ENCODE data around the gene ODAD4.
A peak's percentile ranks its signal among the peaks of the same experiment; 100 is the strongest.

Gene ODAD4

DNA sequence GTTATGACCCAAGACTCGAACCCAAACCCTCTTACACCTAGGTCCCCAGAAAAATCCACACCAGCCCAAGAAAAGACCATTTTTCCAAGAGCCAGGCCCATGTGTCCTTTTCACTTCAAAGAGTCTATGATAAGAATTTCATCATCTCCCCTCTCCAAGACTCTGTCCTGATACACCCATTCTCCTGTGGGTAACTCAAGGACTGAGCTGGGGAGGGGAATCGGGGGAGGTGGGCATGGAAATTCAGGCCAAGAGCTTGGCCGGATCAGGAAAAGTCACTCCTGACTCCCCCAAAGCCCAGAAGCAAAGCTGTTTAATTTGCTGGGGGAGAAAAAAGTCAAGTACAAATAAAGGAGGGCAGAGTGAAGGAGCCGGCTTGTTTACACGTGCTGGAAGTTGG is 15.4 kb upstream of the ODAD4 start:
- Histone ChIP-seq H3K4me1 (ENCODE audit: insufficient read depth, insufficient read length) (peaks cover 15% of the 10 kb centered on the region), H3K27me3 (ENCODE audit: insufficient read depth, insufficient read length) (no peaks in the 10 kb centered on the region), H3K9me3 (ENCODE audit: insufficient read depth, low read length) (no peaks in the 10 kb centered on the region), H3K36me3 (ENCODE audit: insufficient read depth, insufficient read length, low read length) (peaks cover 77% of the 10 kb centered on the region), H3K4me3 (ENCODE audit: insufficient read length, low read depth) (no peak overlapping the region), H3K9ac (ENCODE audit: insufficient read length, low read depth) (no peak overlapping the region)
- no peak for TF ChIP-seq YY1 (IDR thresholded peaks at IDR 0.05; ENCODE audit: insufficient read depth, insufficient read length)
- TF ChIP-seq SUZ12 (IDR thresholded peaks at IDR 0.05; ENCODE audit: extremely low read depth, insufficient read depth, insufficient read length) = no peak
- TF ChIP-seq ZNF274 (IDR thresholded peaks at IDR 0.05; ENCODE audit: low read depth, low read length) = no peak
- no peak for DNase-seq (ENCODE audit: low read depth, low spot score)

DNA sequence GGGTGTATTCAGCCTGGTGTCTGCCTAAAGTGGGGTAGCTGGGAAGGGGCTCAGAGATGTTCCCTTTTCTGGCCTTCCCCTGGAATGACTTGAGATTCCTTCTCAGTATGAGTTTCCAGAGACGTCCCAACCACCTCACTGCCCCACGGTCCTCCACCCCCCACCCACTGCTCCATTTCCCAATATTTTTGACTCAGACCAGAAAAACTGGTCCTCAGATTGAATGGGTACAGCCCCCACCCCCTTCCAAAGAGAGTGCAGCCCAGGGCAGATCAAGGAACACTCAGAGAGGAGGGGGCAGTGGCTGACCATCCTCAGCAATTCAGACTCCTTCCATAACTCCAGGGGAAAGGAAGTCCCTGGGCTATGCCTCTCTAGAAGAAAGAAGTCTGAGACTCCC is 14.9 kb upstream of the ODAD4 start:
- Histone ChIP-seq H3K4me1 (ENCODE audit: insufficient read depth, insufficient read length) (peaks cover 15% of the 10 kb centered on the region), H3K9me3 (ENCODE audit: insufficient read depth, low read length) (no peaks in the 10 kb centered on the region), H3K27me3 (ENCODE audit: insufficient read depth, insufficient read length) (no peaks in the 10 kb centered on the region), H3K9ac (ENCODE audit: insufficient read length, low read depth) (peak overlapping the region; percentile 46), H3K4me3 (ENCODE audit: insufficient read length, low read depth) (no peak overlapping the region), H3K36me3 (ENCODE audit: insufficient read depth, insufficient read length, low read length) (peaks cover 71% of the 10 kb centered on the region)
- DNase-seq (ENCODE audit: low read depth, low spot score) = no peak
- TF ChIP-seq ZNF274 (IDR thresholded peaks at IDR 0.05; ENCODE audit: low read depth, low read length) (no peak), YY1 (IDR thresholded peaks at IDR 0.05; ENCODE audit: insufficient read depth, insufficient read length) (no peak), SUZ12 (IDR thresholded peaks at IDR 0.05; ENCODE audit: extremely low read depth, insufficient read depth, insufficient read length) (no peak)

DNA sequence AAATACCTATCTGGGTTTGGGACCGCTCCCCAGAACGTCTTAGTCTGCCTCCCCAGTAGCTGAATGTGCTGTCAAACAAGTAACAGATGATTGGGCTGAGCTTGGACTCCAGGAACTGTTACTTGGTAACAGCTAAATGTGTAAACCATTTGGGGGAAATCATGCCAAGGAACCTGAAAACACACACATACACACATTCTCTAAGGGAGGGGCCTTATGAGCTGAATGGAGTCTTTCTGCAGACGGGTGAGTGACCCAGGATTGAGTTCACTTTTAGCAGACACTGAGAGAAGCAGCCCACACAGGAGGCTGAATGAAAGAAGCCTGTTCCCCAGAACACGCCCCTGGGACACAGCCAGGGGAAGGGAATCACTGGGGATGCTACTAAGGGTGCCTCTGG is 13.2 kb upstream of the ODAD4 start:
- peak overlapping the region; percentile 91 for H3K4me3 ChIP-seq (ENCODE audit: insufficient read length, low read depth)
- H3K9me3 ChIP-seq (ENCODE audit: insufficient read depth, low read length) = no peaks in the 10 kb centered on the region
- H3K4me1 ChIP-seq (ENCODE audit: insufficient read depth, insufficient read length) = peaks cover 15% of the 10 kb centered on the region
- peak overlapping the region; percentile 100 for H3K9ac ChIP-seq (ENCODE audit: insufficient read length, low read depth)
- peaks cover 55% of the 10 kb centered on the region for H3K36me3 ChIP-seq (ENCODE audit: insufficient read depth, insufficient read length, low read length)
- H3K27me3 ChIP-seq (ENCODE audit: insufficient read depth, insufficient read length) = no peaks in the 10 kb centered on the region
- no peak for DNase-seq (ENCODE audit: low read depth, low spot score)
- TF ChIP-seq ZNF274 (IDR thresholded peaks at IDR 0.05; ENCODE audit: low read depth, low read length) (no peak), YY1 (IDR thresholded peaks at IDR 0.05; ENCODE audit: insufficient read depth, insufficient read length) (no peak), SUZ12 (IDR thresholded peaks at IDR 0.05; ENCODE audit: extremely low read depth, insufficient read depth, insufficient read length) (no peak)

DNA sequence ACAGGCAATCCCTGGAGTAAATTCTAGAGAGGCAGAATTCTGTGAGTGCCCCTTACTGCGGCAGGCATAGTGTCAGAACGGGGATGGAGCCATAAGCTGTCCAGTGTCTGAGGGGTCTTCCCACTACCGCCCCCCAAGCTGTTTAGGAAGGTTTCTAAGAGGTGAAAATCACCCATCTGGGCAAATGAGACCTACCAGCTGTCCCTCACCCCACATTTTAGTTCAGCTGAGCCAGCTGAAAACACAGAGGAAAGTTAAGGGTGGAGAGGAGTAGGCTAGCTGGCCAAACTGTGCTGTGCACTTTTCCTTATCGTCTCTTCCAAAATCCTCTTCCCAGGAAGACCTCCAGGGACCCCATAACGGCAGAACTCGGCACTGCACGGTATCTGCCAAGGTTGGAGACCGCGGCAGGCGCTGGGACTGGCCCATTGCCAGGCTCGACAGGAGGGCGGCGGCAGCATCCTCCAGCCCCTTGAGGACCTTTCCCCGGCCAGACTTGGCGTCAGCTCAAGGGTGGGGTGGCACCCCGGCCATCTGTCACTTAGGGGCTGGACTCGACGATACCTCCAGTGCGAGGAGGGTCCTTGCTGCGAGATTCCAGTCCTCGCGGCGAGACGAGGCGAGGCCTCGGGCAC is 12.6 kb upstream of the ODAD4 start:
- Histone ChIP-seq H3K4me3 (ENCODE audit: insufficient read length, low read depth) (peak overlapping the region; percentile 91), H3K9me3 (ENCODE audit: insufficient read depth, low read length) (no peaks in the 10 kb centered on the region), H3K36me3 (ENCODE audit: insufficient read depth, insufficient read length, low read length) (peaks cover 49% of the 10 kb centered on the region), H3K27me3 (ENCODE audit: insufficient read depth, insufficient read length) (no peaks in the 10 kb centered on the region), H3K4me1 (ENCODE audit: insufficient read depth, insufficient read length) (peaks cover 15% of the 10 kb centered on the region), H3K9ac (ENCODE audit: insufficient read length, low read depth) (peak overlapping the region; percentile 100)
- no peak for TF ChIP-seq ZNF274 (IDR thresholded peaks at IDR 0.05; ENCODE audit: low read depth, low read length)
- TF ChIP-seq SUZ12 (IDR thresholded peaks at IDR 0.05; ENCODE audit: extremely low read depth, insufficient read depth, insufficient read length) = no peak
- TF ChIP-seq YY1 (IDR thresholded peaks at IDR 0.05; ENCODE audit: insufficient read depth, insufficient read length) = no peak
- no peak for DNase-seq (ENCODE audit: low read depth, low spot score)

GRCh38 chr17:41918314-41919164 is 11.9 kb upstream of the ODAD4 start, which contains the start of gene ACLY:
TSS of gene ACLY (minus strand) at chr17:41918951. CDS start at chr17:41913873, 5,078 bp downstream.
- TF ChIP-seq ZNF274 (IDR thresholded peaks at IDR 0.05; ENCODE audit: low read depth, low read length) (no peak), SUZ12 (IDR thresholded peaks at IDR 0.05; ENCODE audit: extremely low read depth, insufficient read depth, insufficient read length) (no peak), YY1 (IDR thresholded peaks at IDR 0.05; ENCODE audit: insufficient read depth, insufficient read length) (no peak)
- peaks cover 42% of the 10 kb centered on the region for H3K36me3 ChIP-seq (ENCODE audit: insufficient read depth, insufficient read length, low read length)
- no peaks in the 10 kb centered on the region for H3K27me3 ChIP-seq (ENCODE audit: insufficient read depth, insufficient read length)
- H3K4me1 ChIP-seq (ENCODE audit: insufficient read depth, insufficient read length) = peaks cover 13% of the 10 kb centered on the region
- no peaks in the 10 kb centered on the region for H3K9me3 ChIP-seq (ENCODE audit: insufficient read depth, low read length)
- peak; percentile 92 for DNase-seq (ENCODE audit: low read depth, low spot score)
- peak within 1 kb of the TSS; percentile 91 for H3K4me3 ChIP-seq (ENCODE audit: insufficient read length, low read depth)
- H3K9ac ChIP-seq (ENCODE audit: insufficient read length, low read depth) = peak within 1 kb of the TSS; percentile 100

- Histone ChIP-seq H3K27me3 (ENCODE audit: insufficient read depth, insufficient read length) (no peaks in the 10 kb centered on the region), H3K36me3 (ENCODE audit: insufficient read depth, insufficient read length, low read length) (peaks cover 34% of the 10 kb centered on the region), H3K4me1 (ENCODE audit: insufficient read depth, insufficient read length) (peaks cover 11% of the 10 kb centered on the region), H3K4me3 (ENCODE audit: insufficient read length, low read depth) (peak overlapping the region; percentile 91), H3K9ac (ENCODE audit: insufficient read length, low read depth) (peak overlapping the region; percentile 91), H3K9me3 (ENCODE audit: insufficient read depth, low read length) (no peaks in the 10 kb centered on the region)
- TF ChIP-seq YY1 (IDR thresholded peaks at IDR 0.05; ENCODE audit: insufficient read depth, insufficient read length) = no peak
- TF ChIP-seq ZNF274 (IDR thresholded peaks at IDR 0.05; ENCODE audit: low read depth, low read length) = no peak
- TF ChIP-seq SUZ12 (IDR thresholded peaks at IDR 0.05; ENCODE audit: extremely low read depth, insufficient read depth, insufficient read length) = no peak
- DNase-seq (ENCODE audit: low read depth, low spot score) = peak; percentile 51
Measured at GRCh38 chr17:41919165-41919817, 11.1 kb upstream of the ODAD4 start.

All from NT2/D1 (cell line).